ENCODE results near the gene FOXM1. TPM values are rescaled to one million over a fixed set of nuclear protein-coding genes. Genes with fewer than 3 reads are reported as not detected.

The FOXM1 gene
- total and polyA plus RNA-seq, 10 of the 15 experiments (the other 5 are each of a cell fraction or from before 2014, with no cell fraction given): 15.1 to 63.2 (median 34.2) TPM

- Histone ChIP-seq H3K4me2 (ENCODE audit: control insufficient read depth, insufficient read depth) (no peak overlapping the region), H3K4me3 (no peak overlapping the region), H3K27ac (ENCODE audit: control insufficient read depth, insufficient read depth) (no peak overlapping the region), H3K27me3 (replicated peaks in 1 of 2; ENCODE audit: control insufficient read depth in 2 of 2, insufficient read depth in 2 of 2, low read length in 1 of 2) (no peaks in the 10 kb centered on the region), H3K9me3 (replicated peaks; ENCODE audit: control insufficient read depth, insufficient read depth, low read length) (no peaks in the 10 kb centered on the region), H3K4me1 (ENCODE audit: control insufficient read depth, insufficient read depth, low read length) (no peaks in the 10 kb centered on the region; the same call in 1 of the 2 replicates), H3K36me3 (ENCODE audit: control insufficient read depth in 2 of 2, insufficient read depth in 2 of 2, low read length in 1 of 2) (no peaks in the 10 kb centered on the region), H3K9ac (ENCODE audit: control insufficient read depth, insufficient read depth, low read length) (no peak overlapping the region), H3K79me2 (ENCODE audit: control insufficient read depth, insufficient read depth, low read length) (no peaks in the 10 kb centered on the region), H2AFZ (ENCODE audit: control insufficient read depth, low read depth, low read length) (no peak overlapping the region), H4K20me1 (ENCODE audit: control insufficient read depth, insufficient read depth) (no peaks in the 10 kb centered on the region)
- 93% methylated on average over 3 of the region's 3 CpGs for WGBS (ENCODE audit: insufficient coverage, insufficient replicate concordance, low lambda C conversion rate, missing lambda C conversion rate)
- RAD21 ChIA-PET (ENCODE audit: unreplicated experiment): no interaction called here
- in situ Hi-C loops (cut with MboI): no loop called here
- POLR2A ChIA-PET: interaction anchor here (0.5 kb wide), 1 partner anchor 43 kb away, joined by 5 read pairs; no protein-coding TSS in a partner anchor
- TF ChIP-seq ATF7 (IDR thresholded peaks at IDR 0.05; ENCODE audit: low read depth): no peak
- TF ChIP-seq NRF1 (conservative IDR thresholded peaks at IDR 0.05; ENCODE audit: low read depth, low read length): no peak
- TF ChIP-seq CUX1 (IDR thresholded peaks at IDR 0.05; ENCODE audit: insufficient replicate concordance, low read depth, low read length): no peak
- no peak for TF ChIP-seq ZNF274 (IDR thresholded peaks at IDR 0.05; ENCODE audit: insufficient read depth, insufficient read length)
- no peak for TF ChIP-seq IRF3 (IDR thresholded peaks at IDR 0.05)
- no peak for TF ChIP-seq NR2C1 (IDR thresholded peaks at IDR 0.05)
- TF ChIP-seq ZBED1 (IDR thresholded peaks at IDR 0.05; ENCODE audit: borderline replicate concordance): no peak
- no peak for TF ChIP-seq CHD1 (IDR thresholded peaks at IDR 0.05; ENCODE audit: low read depth, low read length)
- no peak for TF ChIP-seq KLF5 (IDR thresholded peaks at IDR 0.05; ENCODE audit: partially characterized antibody)
- TF ChIP-seq TBL1XR1 (IDR thresholded peaks at IDR 0.05; ENCODE audit: low read depth, low read length): no peak
- no peak for TF ChIP-seq CEBPB (IDR thresholded peaks at IDR 0.05; ENCODE audit: borderline replicate concordance in 1 of 2, low read depth in 2 of 2, low read length in 2 of 2)
- TF ChIP-seq ZNF24 (IDR thresholded peaks at IDR 0.05): no peak
- TF ChIP-seq RB1 (IDR thresholded peaks at IDR 0.05; ENCODE audit: borderline replicate concordance): no peak
- TF ChIP-seq POU2F2 (IDR thresholded peaks at IDR 0.05; ENCODE audit: borderline replicate concordance, low read depth, low read length): no peak
- no peak for TF ChIP-seq YBX1 (IDR thresholded peaks at IDR 0.05)
- intact Hi-C loops (cut with micrococcal nuclease; ENCODE audit: unreplicated experiment): no loop called here
- TSS peak; percentile 39 for BruUV-seq (replicated peaks)
- DNase-seq (ENCODE audit: low read depth, low spot score): no peak
- no peak for ATAC-seq
- FAIRE-seq: no peak
- CTCF ChIA-PET: interaction anchor here (0.9 kb wide), 1 partner anchor 27 kb away, joined by 3 read pairs; no protein-coding TSS in a partner anchor
- SMC1A ChIA-PET (ENCODE audit: uncharacterized antibody, unreplicated experiment): interaction anchor here (0.9 kb wide), 1 partner anchor 17 kb away, joined by 6 read pairs; no protein-coding TSS in a partner anchor
Observed at GRCh38 chr12:2912216-2912575, 35.2 kb upstream of the FOXM1 start.

Measured in GM12878 (cell line).